VCaP (cell line): ENCODE measurements around the gene NDUFC1.
A peak's percentile ranks its signal among the peaks of the same experiment; 100 is the strongest.

Experiments used
- H3K27ac ChIP-seq: fragments of 450-650 bp; 2 replicates; pipeline ENCODE4 v1.5.1; 2017
- TF ChIP-seq, protein P1 (sequence below): fragments of 450-650 bp; conservative IDR thresholded peaks from 2 replicates; pipeline ENCODE4 v1.5.1; 2017; ENCODE audit warnings: mild to moderate bottlenecking, moderate library complexity

The NDUFC1 gene

GRCh38 chr4:139304920-139305319 is 2.6 kb upstream of the NDUFC1 start:
- H3K27ac ChIP-seq, result no peak overlapping the region
- TF ChIP-seq, protein P1, sequence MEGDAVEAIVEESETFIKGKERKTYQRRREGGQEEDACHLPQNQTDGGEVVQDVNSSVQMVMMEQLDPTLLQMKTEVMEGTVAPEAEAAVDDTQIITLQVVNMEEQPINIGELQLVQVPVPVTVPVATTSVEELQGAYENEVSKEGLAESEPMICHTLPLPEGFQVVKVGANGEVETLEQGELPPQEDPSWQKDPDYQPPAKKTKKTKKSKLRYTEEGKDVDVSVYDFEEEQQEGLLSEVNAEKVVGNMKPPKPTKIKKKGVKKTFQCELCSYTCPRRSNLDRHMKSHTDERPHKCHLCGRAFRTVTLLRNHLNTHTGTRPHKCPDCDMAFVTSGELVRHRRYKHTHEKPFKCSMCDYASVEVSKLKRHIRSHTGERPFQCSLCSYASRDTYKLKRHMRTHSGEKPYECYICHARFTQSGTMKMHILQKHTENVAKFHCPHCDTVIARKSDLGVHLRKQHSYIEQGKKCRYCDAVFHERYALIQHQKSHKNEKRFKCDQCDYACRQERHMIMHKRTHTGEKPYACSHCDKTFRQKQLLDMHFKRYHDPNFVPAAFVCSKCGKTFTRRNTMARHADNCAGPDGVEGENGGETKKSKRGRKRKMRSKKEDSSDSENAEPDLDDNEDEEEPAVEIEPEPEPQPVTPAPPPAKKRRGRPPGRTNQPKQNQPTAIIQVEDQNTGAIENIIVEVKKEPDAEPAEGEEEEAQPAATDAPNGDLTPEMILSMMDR, result no peak

GRCh38 chr4:139301113-139301820 is 1.0 kb downstream of the NDUFC1 start, which contains the start of gene NAA15:
Gene NAA15, plus strand, starts transcription at chr4:139301505. Its CDS starts 273 bp downstream, at chr4:139301778.
- TF ChIP-seq, protein P1, result no peak
- peak within 1 kb of the TSS; percentile 92 for H3K27ac ChIP-seq

DNA sequence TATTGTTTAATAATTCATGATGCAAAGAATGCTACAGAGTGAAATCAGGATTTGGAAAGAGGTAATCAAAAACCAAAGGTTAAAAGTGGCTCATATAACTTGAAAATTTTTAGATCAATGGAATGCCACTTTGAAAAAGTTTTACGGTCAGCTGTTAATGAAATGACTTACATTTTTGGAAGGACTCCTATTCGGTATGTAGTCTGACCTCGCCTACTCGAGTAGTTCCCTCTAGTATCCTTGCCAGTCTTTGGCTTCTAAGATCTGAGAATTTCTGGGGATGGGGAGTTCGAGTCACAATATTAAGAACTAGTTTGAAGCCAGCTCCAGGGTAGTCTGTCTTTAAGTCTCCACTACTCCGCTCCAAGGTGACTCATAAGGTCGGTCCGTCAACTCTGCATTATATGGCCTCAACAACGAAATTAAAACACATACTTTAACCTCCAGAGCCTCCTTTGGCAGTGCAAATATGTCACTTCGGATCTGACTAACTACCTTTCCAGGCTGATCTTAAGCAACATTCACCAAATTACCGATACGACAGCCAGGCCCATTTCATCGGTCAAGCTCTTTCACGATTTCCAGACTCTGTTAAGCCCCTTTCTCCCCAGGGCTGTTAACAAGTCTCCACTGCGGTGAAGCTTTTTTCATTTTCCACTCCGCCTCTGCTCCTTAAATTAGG is 1.7 kb downstream of the NDUFC1 start:
- H3K27ac ChIP-seq, result peak overlapping the region; percentile 92
- TF ChIP-seq, protein P1, result no peak

DNA sequence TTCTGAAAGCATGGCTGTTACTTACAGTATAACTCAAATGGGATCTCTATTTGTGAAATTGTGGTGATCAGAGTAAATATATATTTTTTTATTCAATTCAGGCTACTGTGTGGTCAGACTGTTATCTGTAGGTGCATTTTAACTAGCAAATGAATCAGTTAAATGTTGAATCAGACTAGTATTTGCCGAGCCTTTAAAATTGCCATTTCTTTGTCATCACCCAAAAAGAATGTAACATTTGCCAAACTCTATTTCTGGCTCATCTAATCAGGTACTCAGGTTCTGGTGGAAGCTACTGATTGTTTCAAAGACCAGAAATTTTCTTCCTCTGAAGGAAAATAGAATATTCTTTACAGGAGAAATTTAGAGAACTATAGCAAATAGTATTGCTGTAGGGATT is 2.7 kb downstream of the NDUFC1 start:
- TF ChIP-seq, protein P1, result no peak
- peak overlapping the region; percentile 92 for H3K27ac ChIP-seq

- peak overlapping the region; percentile 93 for H3K27ac ChIP-seq
- TF ChIP-seq, protein P1, result no peak
These were observed 5.3 kb downstream of the NDUFC1 start for GRCh38 chr4:139297001-139297410.

DNA sequence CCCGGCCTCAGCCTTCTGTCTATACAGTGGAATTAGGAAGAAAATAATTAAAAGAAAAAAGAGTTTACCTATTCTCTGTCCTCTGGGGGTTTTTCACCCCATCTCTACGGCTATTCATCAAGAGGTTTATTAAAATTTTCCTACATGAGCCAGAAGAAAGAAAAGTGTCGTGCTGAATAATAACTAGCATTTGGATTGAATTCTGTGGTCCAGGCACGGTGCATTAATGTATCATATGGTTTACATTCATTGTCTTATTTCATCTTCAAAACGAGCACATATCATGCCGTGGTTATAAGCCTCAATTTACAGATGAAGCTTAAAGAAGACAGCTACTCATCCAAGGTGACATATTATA is 6.4 kb downstream of the NDUFC1 start:
- peak overlapping the region; percentile 93 for H3K27ac ChIP-seq
- TF ChIP-seq, protein P1, result peak; percentile 66

GRCh38 chr4:139295206-139295941 is 6.9 kb downstream of the NDUFC1 start:
- TF ChIP-seq, protein P1, result peak; percentile 95
- peak overlapping the region; percentile 93 for H3K27ac ChIP-seq
